Mesenchymal stem cell (in vitro differentiated cells and primary cell): ENCODE measurements around the gene MR1.

Source experiments
- DNase-seq: peaks from one replicate; pipeline ENCODE4 v3.0.0-alpha.2; 2013
- H2AFZ ChIP-seq: one replicate; pipeline ENCODE4 v1.6.1; 2013; ENCODE audit warnings: low read depth, mild to moderate bottlenecking, control low read depth, inconsistent platforms, low read length, moderate library complexity
- H2AK5ac ChIP-seq: 2 replicates; pipeline ENCODE4 v1.6.1; 2013; ENCODE audit warnings: low read length, moderate library complexity, mild to moderate bottlenecking, inconsistent platforms; ENCODE audit not compliant: severe bottlenecking
- H2BK120ac ChIP-seq: one replicate; pipeline ENCODE4 v1.6.1; 2013; ENCODE audit warnings: low read depth, mild to moderate bottlenecking, inconsistent platforms, low read length, moderate library complexity
- H2BK12ac ChIP-seq, 2 experiments: one replicate each; pipeline ENCODE4 v1.6.1; 2013; ENCODE audit warnings: inconsistent platforms in 2 of 2, low read length in 2 of 2, mild to moderate bottlenecking in 2 of 2, moderate library complexity in 2 of 2, control low read depth in 1 of 2
- H2BK15ac ChIP-seq: one replicate; pipeline ENCODE4 v1.6.1; 2013; ENCODE audit warnings: mild to moderate bottlenecking, low read depth, inconsistent platforms; ENCODE audit not compliant: poor library complexity, severe bottlenecking
- H2BK5ac ChIP-seq: 2 replicates; pipeline ENCODE4 v1.6.1; 2013; ENCODE audit warnings: low read depth, mild to moderate bottlenecking, low read length, control low read depth, inconsistent platforms; ENCODE audit not compliant: poor library complexity, severe bottlenecking
- H3K14ac ChIP-seq, 2 experiments: one replicate each; pipeline ENCODE4 v1.6.1; 2013; ENCODE audit warnings: inconsistent platforms in 2 of 2, low read length in 2 of 2, control low read depth in 1 of 2, mild to moderate bottlenecking in 1 of 2, moderate library complexity in 1 of 2
- H3K18ac ChIP-seq, 2 experiments: one replicate each; pipeline ENCODE4 v1.6.1; 2013; ENCODE audit warnings: inconsistent platforms in 2 of 2, low read length in 2 of 2, control low read depth in 1 of 2, low read depth in 1 of 2, mild to moderate bottlenecking in 1 of 2
- H3K23ac ChIP-seq, 2 experiments: one replicate each; pipeline ENCODE4 v1.6.1; 2013; ENCODE audit warnings: inconsistent platforms in 2 of 2, low read length in 2 of 2, mild to moderate bottlenecking in 2 of 2, moderate library complexity in 2 of 2, control low read depth in 1 of 2
- H3K27ac ChIP-seq: 2 replicates; pipeline ENCODE4 v1.5.1; 2013; ENCODE audit warnings: mild to moderate bottlenecking, moderate library complexity, low read length, control low read depth, inconsistent platforms; ENCODE audit not compliant: poor library complexity, severe bottlenecking
- H3K27me3 ChIP-seq, 2 experiments: 2 replicates each; pipeline versions ENCODE4 v1.6.1 to v1.7.0; 2013; ENCODE audit warnings: low read length in 2 of 2, mild to moderate bottlenecking in 2 of 2, moderate library complexity in 2 of 2, control low read depth in 1 of 2, inconsistent platforms in 1 of 2; ENCODE audit not compliant: control insufficient read depth in 1 of 2, insufficient read depth in 1 of 2
- H3K36me3 ChIP-seq, 2 experiments: 2 replicates each; pipeline versions ENCODE4 v1.6.1 to v1.7.0; 2013; ENCODE audit warnings: low read length in 2 of 2, control low read depth in 1 of 2, inconsistent platforms in 1 of 2, low read depth in 1 of 2, mild to moderate bottlenecking in 1 of 2; ENCODE audit not compliant: insufficient read depth in 2 of 2, control insufficient read depth in 1 of 2
- H3K4ac ChIP-seq, 2 experiments: one replicate each; pipeline ENCODE4 v1.6.1; 2013; ENCODE audit warnings: inconsistent platforms in 2 of 2, low read length in 2 of 2, mild to moderate bottlenecking in 2 of 2, moderate library complexity in 2 of 2, control low read depth in 1 of 2, low read depth in 1 of 2
- H3K4me1 ChIP-seq: 2 replicates; pipeline ENCODE4 v1.6.1; 2013; ENCODE audit warnings: low read depth, low read length, control low read depth; ENCODE audit not compliant: control insufficient read depth, insufficient read depth
- H3K4me2 ChIP-seq: 2 replicates; pipeline ENCODE4 v1.6.1; 2013; ENCODE audit warnings: low read length, mild to moderate bottlenecking, inconsistent platforms; ENCODE audit not compliant: poor library complexity, severe bottlenecking
- H3K4me3 ChIP-seq, 2 experiments: 2 replicates each; pipeline versions ENCODE4 v1.5.1 to v1.7.0; 2013; ENCODE audit warnings: low read length in 2 of 2, mild to moderate bottlenecking in 2 of 2, control low read depth in 1 of 2, low read depth in 1 of 2; ENCODE audit not compliant: insufficient read depth in 1 of 2
- H3K79me1 ChIP-seq: replicated peaks from 2 replicates; pipeline ENCODE4 v1.6.1; 2013; ENCODE audit warnings: mild to moderate bottlenecking, control low read depth, low read length, inconsistent platforms; ENCODE audit not compliant: poor library complexity, severe bottlenecking
- H3K9ac ChIP-seq: 2 replicates; pipeline ENCODE4 v1.7.0; 2013; ENCODE audit warnings: mild to moderate bottlenecking, low read length, moderate library complexity
- H3K9me3 ChIP-seq: 2 replicates; pipeline ENCODE4 v1.7.0; 2013; ENCODE audit warnings: mild to moderate bottlenecking, low read length; ENCODE audit not compliant: control insufficient read depth
- H4K8ac ChIP-seq: one replicate; pipeline ENCODE4 v1.6.1; 2013; ENCODE audit warnings: inconsistent platforms, mild to moderate bottlenecking, low read length, moderate library complexity
- H4K91ac ChIP-seq: one replicate; pipeline ENCODE4 v1.6.1; 2013; ENCODE audit warnings: mild to moderate bottlenecking, low read length, inconsistent platforms
- WGBS: methylation state at CpG from one replicate; pipeline ENCODE4 v1.1.7; 2013; ENCODE audit warnings: mixed read lengths; 5-methylcytosine and 5-hydroxymethylcytosine counted together

The MR1 gene

GRCh38 chr1:181012203-181012745 is 21.5 kb upstream of the MR1 start:
- 96% methylated on average over 4 of the region's 4 CpGs for WGBS

GRCh38 chr1:181013144-181013543 is 20.6 kb upstream of the MR1 start:
- Histone ChIP-seq H3K27me3 (no peaks in the 10 kb centered on the region), H4K8ac (no peak overlapping the region), H3K4me3 (no peak overlapping the region), H2BK5ac (no peak overlapping the region), H3K27ac (no peak overlapping the region), H3K4me2 (no peak overlapping the region), H2BK15ac (no peak overlapping the region), H2BK120ac (no peak overlapping the region), H3K18ac (no peak overlapping the region), H3K4ac (no peak overlapping the region), H3K79me1 (peaks cover 14% of the 10 kb centered on the region), H4K91ac (no peak overlapping the region), H3K36me3 (no peaks in the 10 kb centered on the region), H3K4me1 (peaks cover 6% of the 10 kb centered on the region), H2BK12ac (no peak overlapping the region), H3K9ac (no peak overlapping the region), H3K14ac (no peak overlapping the region), H2AK5ac (no peak overlapping the region), H2AFZ (no peak overlapping the region), H3K9me3 (no peaks in the 10 kb centered on the region), H3K23ac (no peak overlapping the region)
- DNase-seq: no peak
- 97% methylated on average over 5 of the region's 5 CpGs for WGBS

More at GRCh38 chr1:181012203-181012745, 21.5 kb upstream of the MR1 start:
- no peak overlapping the region for H3K14ac ChIP-seq
- no peaks in the 10 kb centered on the region for H3K9me3 ChIP-seq
- H4K8ac ChIP-seq: no peak overlapping the region
- no peak overlapping the region for H3K18ac ChIP-seq
- no peak overlapping the region for H2BK5ac ChIP-seq
- H2AK5ac ChIP-seq: peak overlapping the region; percentile 15
- no peaks in the 10 kb centered on the region for H3K27me3 ChIP-seq
- no peak overlapping the region for H3K9ac ChIP-seq
- no peak overlapping the region for H3K23ac ChIP-seq
- H3K27ac ChIP-seq: no peak overlapping the region
- H3K79me1 ChIP-seq: peaks cover 13% of the 10 kb centered on the region
- no peak overlapping the region for H2BK15ac ChIP-seq
- H3K4me2 ChIP-seq: no peak overlapping the region
- no peak for DNase-seq
- no peak overlapping the region for H2BK120ac ChIP-seq
- peaks cover 6% of the 10 kb centered on the region for H3K4me1 ChIP-seq
- H3K36me3 ChIP-seq: no peaks in the 10 kb centered on the region
- H3K4ac ChIP-seq: no peak overlapping the region
- no peak overlapping the region for H3K4me3 ChIP-seq
- H2BK12ac ChIP-seq: no peak overlapping the region
- no peak overlapping the region for H2AFZ ChIP-seq
- H4K91ac ChIP-seq: no peak overlapping the region

GRCh38 chr1:181014477-181015250 is 19.1 kb upstream of the MR1 start:
- H2BK120ac ChIP-seq: no peak overlapping the region
- H4K91ac ChIP-seq: no peak overlapping the region
- H2AK5ac ChIP-seq: no peak overlapping the region
- no peak overlapping the region for H2BK12ac ChIP-seq
- no peak overlapping the region for H3K4me2 ChIP-seq
- H3K4me3 ChIP-seq: no peak overlapping the region
- H3K18ac ChIP-seq: no peak overlapping the region
- no peak overlapping the region for H3K27ac ChIP-seq
- H3K9ac ChIP-seq: no peak overlapping the region
- H3K36me3 ChIP-seq: no peaks in the 10 kb centered on the region
- H3K14ac ChIP-seq: no peak overlapping the region
- H3K4ac ChIP-seq: no peak overlapping the region
- DNase-seq: no peak
- peaks cover 14% of the 10 kb centered on the region for H3K79me1 ChIP-seq
- no peak overlapping the region for H3K23ac ChIP-seq
- no peak overlapping the region for H2BK5ac ChIP-seq
- H3K9me3 ChIP-seq: no peaks in the 10 kb centered on the region
- H4K8ac ChIP-seq: no peak overlapping the region
- no peak overlapping the region for H2BK15ac ChIP-seq
- H3K27me3 ChIP-seq: no peaks in the 10 kb centered on the region
- H3K4me1 ChIP-seq: peaks cover 8% of the 10 kb centered on the region
- no peak overlapping the region for H2AFZ ChIP-seq
- 92% methylated on average over 2 of the region's 2 CpGs for WGBS

- Histone ChIP-seq H3K27me3 (no peaks in the 10 kb centered on the region), H3K27ac (no peak overlapping the region), H3K4ac (no peak overlapping the region), H2AFZ (no peak overlapping the region), H2BK5ac (no peak overlapping the region), H3K4me1 (peaks cover 8% of the 10 kb centered on the region), H3K9ac (no peak overlapping the region), H3K14ac (no peak overlapping the region), H4K91ac (no peak overlapping the region), H3K79me1 (peaks cover 14% of the 10 kb centered on the region), H3K4me2 (no peak overlapping the region), H2AK5ac (no peak overlapping the region), H3K9me3 (no peaks in the 10 kb centered on the region), H2BK120ac (no peak overlapping the region), H3K18ac (no peak overlapping the region), H3K23ac (no peak overlapping the region), H2BK12ac (no peak overlapping the region), H3K36me3 (no peaks in the 10 kb centered on the region), H2BK15ac (no peak overlapping the region), H4K8ac (no peak overlapping the region), H3K4me3 (no peak overlapping the region)
- DNase-seq: no peak
These were observed 18.6 kb upstream of the MR1 start for GRCh38 chr1:181015251-181015615.
